NCI-H1105 treated with DMSO at 0.1 percent for 48 hours (cell line): Measurements from ENCODE around the gene ANKRD37.
"Not testable (repeated sequence)": the region's sequence is repeated elsewhere in the genome, so short reads cannot be mapped to it uniquely, and the experiment has no call there.

Experiments used
- DNase-seq: peaks from one replicate; lab custom pipeline; 2025; lab: John Stamatoyannopoulos, UW

Gene ANKRD37

GRCh38 chr4:185396724-185397385 is at the start of gene ANKRD37:
Gene ANKRD37 (plus strand): TSS chr4:185396841. CDS start chr4:185396924, 83 bp downstream.
- peak; percentile 52 for DNase-seq

GRCh38 chr4:185346975-185347601 is 49.6 kb upstream of the ANKRD37 start:
- no peak for DNase-seq

- no peak for DNase-seq
These were observed 45.0 kb upstream of the ANKRD37 start for GRCh38 chr4:185351691-185352090.

- no peak for DNase-seq
These were observed 44.4 kb upstream of the ANKRD37 start for GRCh38 chr4:185352202-185352601.

- DNase-seq: no peak
These were observed 43.9 kb upstream of the ANKRD37 start for GRCh38 chr4:185352741-185353140.

- no peak for DNase-seq
These were observed 39.4 kb upstream of the ANKRD37 start for GRCh38 chr4:185357211-185357610.

GRCh38 chr4:185357733-185358440 is 38.8 kb upstream of the ANKRD37 start:
- no peak for DNase-seq

GRCh38 chr4:185358514-185358913 is 38.1 kb upstream of the ANKRD37 start:
- no peak for DNase-seq

- no peak for DNase-seq
These were observed 37.7 kb upstream of the ANKRD37 start for GRCh38 chr4:185358959-185359358.

- DNase-seq: no peak
These were observed 36.7 kb upstream of the ANKRD37 start for GRCh38 chr4:185359767-185360446.

GRCh38 chr4:185361872-185362271 is 34.8 kb upstream of the ANKRD37 start:
- no peak for DNase-seq

GRCh38 chr4:185362570-185362969 is 34.1 kb upstream of the ANKRD37 start:
- DNase-seq: not testable (repeated sequence)

- DNase-seq: no peak
These were observed 33.4 kb upstream of the ANKRD37 start for GRCh38 chr4:185363251-185363650.

GRCh38 chr4:185364886-185365285 is 31.8 kb upstream of the ANKRD37 start:
- DNase-seq: no peak

- no peak for DNase-seq
These were observed 26.9 kb upstream of the ANKRD37 start for GRCh38 chr4:185369731-185370130.

GRCh38 chr4:185370268-185370949 is 26.2 kb upstream of the ANKRD37 start:
- DNase-seq: no peak

- no peak for DNase-seq
These were observed 24.9 kb upstream of the ANKRD37 start for GRCh38 chr4:185371702-185372101.

GRCh38 chr4:185374027-185374426 is 22.6 kb upstream of the ANKRD37 start:
- no peak for DNase-seq

- DNase-seq: no peak
These were observed 22.1 kb upstream of the ANKRD37 start for GRCh38 chr4:185374573-185374972.

- DNase-seq: no peak
These were observed 18.4 kb upstream of the ANKRD37 start for GRCh38 chr4:185378264-185378663.

- DNase-seq: no peak
These were observed 17.0 kb upstream of the ANKRD37 start for GRCh38 chr4:185379326-185380295.
